HG03460 (cell line): Measurements from ENCODE around the gene CEP290.
"Not testable (repeated sequence)": the region's sequence is repeated elsewhere in the genome, so short reads cannot be mapped to it uniquely, and the experiment has no call there.

Source experiments
- ATAC-seq: cut with Tn5 transposase; IDR thresholded peaks from one replicate; pipeline ENCODE4 v1.9.1; 2021; ENCODE audit not compliant: unreplicated experiment

The CEP290 gene

DNA sequence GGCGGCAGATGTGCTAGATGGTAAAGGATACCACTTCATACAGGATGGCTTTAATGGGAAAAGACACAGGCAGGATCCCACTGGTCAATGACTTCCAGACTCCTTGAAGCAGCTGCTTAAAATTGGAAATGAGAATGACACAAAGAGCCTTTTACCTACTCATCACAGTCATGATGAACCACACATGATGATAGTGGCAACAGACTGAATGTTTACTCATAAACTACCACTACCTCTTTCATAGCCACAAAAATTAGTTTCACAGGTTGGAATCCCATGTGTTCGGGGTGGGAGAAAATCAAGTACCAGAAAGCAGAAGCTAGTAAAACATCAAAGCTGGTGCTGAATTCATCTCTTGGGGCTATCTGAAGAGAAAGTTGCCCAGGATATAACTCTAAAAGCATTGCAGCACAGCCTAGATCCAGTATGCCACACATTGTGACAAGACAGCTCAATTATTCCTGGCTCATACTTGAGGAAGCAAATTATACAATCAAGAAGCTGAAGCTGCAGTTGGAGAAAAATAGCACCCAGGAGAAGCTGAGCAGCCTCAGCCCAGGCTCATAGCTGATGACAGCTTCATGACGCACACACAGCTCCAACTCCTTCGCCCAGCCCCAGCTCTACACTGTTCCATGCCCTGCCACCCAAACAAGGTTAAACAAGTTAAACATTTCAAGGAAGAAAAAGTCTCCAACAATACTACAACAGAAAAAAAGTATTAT is 83.7 kb downstream of the CEP290 start:
- ATAC-seq: no peak

DNA sequence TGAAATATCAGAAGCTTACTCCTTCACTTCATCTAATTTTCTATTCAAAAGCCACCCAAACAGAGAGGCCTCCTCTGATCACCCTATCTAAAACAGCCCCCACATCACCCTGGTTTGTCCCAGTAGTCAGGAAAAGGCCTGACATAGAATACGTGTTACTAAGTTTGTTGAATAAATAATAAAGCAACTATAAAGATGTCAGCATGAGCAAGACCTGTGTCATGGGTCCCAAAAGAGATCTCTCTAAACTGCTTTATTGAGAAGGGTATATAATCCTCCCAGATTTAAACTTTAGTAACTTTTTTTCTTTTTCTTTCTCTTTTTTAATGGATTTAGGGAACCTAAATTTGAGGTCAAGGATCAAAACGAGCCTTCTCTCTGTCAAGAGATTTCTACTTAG is 85.3 kb downstream of the CEP290 start:
- no peak for ATAC-seq

- ATAC-seq: peak; percentile 63
Measured at GRCh38 chr12:88052686-88053085, 89.2 kb downstream of the CEP290 start.

- ATAC-seq: no peak
Measured at GRCh38 chr12:88044035-88044434, 97.9 kb downstream of the CEP290 start.

DNA sequence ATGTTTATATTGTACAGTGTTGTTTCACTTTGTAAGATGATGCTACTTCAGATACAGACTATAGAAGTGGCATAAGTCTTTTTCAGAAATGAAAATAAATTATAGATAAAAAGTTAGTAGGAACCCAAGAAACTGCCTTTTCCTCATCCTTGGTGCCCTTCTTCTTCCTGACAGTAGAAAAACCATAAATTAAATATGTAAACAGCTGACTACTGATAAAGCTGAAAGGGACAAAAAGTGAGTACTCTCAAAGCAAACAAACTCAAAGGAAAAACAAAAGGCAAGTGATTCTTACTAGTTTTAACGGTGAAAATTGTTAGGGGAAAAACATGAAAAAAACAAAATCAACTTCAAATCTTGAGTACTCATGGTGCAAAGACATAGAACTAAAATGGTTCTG is 104.1 kb downstream of the CEP290 start:
- no peak for ATAC-seq

DNA sequence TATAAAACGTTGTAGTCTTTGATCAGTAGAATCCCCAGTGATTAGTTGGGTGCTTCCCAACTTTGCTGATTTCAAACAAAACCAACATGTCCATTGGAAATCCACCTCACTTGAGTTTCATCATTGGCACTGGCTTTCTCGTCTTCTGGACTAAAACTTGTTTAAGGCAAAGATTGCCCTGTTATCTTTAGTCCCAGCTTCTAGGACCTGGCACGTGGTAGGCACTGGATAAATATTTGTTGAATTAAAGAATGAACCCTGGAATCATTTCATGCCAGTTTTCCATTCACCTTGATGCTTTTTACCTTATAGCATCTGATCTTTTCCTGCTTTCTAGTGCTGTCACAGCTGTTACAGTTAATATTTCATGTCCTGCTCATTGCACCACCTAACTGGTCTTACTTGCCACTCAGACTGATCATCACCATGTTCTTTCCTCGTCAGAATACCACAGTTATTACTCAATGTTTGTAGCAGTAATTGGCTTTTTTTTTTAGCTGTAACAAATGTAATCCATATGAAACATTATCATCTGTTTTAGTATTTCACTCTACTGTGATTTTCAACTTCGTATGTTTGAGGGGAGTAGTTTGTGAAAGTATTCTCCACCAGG is 105.4 kb downstream of the CEP290 start:
- ATAC-seq: no peak

GRCh38 chr12:88035907-88036289 is 106.0 kb downstream of the CEP290 start:
- ATAC-seq: peak; percentile 14

- peak; percentile 99 for ATAC-seq
Measured at GRCh38 chr12:88035271-88035906, 106.5 kb downstream of the CEP290 start.

DNA sequence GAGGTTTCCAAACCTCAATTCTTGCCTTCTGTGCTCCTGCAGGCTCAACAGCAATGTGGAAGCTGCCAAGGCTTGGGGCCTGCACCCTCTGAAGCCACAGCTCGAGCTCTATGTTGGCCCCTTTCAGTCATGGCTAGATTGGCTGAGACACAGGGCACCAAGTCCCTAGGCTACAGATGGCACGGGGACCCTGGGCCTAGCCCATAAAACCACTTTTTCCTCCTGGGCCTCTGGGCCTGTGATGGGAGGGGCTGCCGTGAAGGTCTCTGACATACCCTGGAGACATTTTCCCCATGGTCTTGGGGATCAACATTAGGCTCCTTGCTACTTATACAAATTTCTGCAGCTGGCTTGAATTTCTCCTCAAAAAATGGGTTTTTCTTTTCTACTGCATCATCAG is 110.7 kb downstream of the CEP290 start:
- not testable (repeated sequence) for ATAC-seq

- no peak for ATAC-seq
Measured at GRCh38 chr12:88029093-88029665, 112.7 kb downstream of the CEP290 start, which contains the start of gene C12orf50. C12orf50 (minus strand) TSS chr12:88029401; CDS start chr12:88026962, 2,439 bp downstream.

DNA sequence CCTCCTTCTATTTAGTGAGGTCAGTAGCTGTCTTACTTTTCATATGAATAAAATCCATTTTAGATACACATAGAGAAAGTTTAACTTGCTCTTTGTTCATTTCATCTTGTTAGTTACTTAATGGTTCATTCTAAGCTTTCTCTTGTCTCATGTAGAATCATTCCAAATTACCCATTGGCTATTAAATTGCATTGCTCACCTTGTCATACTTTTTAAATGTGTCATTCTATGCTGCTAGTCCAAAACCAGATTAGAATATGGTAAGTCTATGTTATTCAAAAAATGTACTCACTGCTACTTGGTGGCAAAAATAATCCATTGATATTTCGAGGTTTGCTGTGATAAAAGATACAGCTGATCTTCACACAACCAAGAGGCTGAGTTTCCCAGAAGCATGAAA is 115.7 kb downstream of the CEP290 start:
- no peak for ATAC-seq

DNA sequence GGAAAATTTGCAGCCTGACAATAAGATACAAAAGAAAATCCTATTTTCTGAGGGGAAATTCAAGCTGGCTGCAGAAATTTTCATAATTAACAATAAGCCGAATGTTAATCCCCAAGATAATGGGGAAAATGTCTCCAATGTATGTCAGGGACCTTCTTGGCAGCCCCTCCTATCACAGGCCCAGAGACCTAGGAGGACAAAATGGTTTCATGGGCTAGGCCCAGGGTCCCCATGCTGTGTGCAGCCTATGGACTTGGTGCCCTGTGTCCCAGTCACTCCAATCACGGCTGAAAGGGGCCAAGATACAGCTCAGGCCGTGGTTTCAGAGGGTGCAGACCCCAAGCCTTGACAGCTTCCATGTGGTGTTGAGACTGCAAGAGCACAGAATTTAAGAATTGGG is 123.9 kb downstream of the CEP290 start:
- ATAC-seq: no peak

DNA sequence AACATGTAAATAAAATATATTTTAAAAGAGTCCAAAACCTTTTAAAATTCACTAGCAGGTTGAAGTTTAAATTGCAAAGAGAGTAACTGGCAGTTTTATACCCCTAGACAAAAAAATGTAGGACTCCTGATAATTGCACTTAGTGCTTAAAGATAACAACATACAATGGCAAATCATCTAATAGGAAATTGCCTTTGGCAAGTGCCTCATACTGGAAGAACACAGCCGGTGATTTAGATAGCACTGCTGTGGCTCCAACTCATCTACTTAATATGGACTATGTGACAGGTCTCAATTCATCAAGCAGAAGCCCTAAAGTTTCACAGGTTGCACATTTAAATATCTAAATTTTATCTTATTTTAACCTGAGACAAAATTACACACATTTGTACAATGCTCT is 126.1 kb downstream of the CEP290 start:
- ATAC-seq: no peak

GRCh38 chr12:88011755-88012154 is 130.1 kb downstream of the CEP290 start:
- no peak for ATAC-seq

- ATAC-seq: no peak
Measured at GRCh38 chr12:88006351-88006750, 135.5 kb downstream of the CEP290 start.

GRCh38 chr12:88001327-88001726 is 140.6 kb downstream of the CEP290 start:
- ATAC-seq: no peak
